ENCODE results near the gene BAIAP3.

DNA sequence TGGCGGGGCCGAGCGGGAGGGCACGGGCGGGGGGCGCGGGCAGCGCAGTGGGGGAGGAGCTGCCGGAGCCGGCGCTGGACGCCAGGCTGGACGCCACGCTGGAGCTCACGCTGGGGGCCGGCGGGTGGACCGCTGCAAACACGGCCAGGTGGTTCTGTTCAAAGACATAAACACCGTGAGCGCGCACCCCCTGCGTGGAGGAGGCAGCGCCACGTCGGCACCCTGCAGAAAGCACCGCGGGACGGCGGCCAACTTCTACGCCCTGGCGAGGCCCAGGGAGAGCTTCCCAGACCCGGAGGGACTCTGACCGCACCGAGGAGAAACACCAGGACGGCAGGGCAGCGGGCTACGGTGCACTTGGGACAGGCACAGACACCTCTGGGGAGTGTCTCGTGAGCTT lies 51.8 kb downstream of the BAIAP3 start:
- TF ChIP-seq ZNF274 (IDR thresholded peaks at IDR 0.05; ENCODE audit: low read depth, low read length) (no peak), SUZ12 (IDR thresholded peaks at IDR 0.05; ENCODE audit: extremely low read depth, insufficient read depth, insufficient read length) (no peak)
